Adrenal gland (tissue), 12 donors: ENCODE results near the gene TTLL5. TPM values are rescaled to one million over a fixed set of nuclear protein-coding genes. Genes with fewer than 3 reads are reported as not detected.

Experiments used
- DNase-seq, 7 donors: peaks; one replicate each; pipeline ENCODE4 v3.0.0-alpha.2; 2019 to 2020
- H3K27ac ChIP-seq, 5 donors: fragments of 200-600 bp; sonication (generic) in 4 of 5; 1 replicate in 3 of 5; 2 replicates in 2 of 5; pipeline versions ENCODE4 v1.5.1 to v1.8.0; 2016 to 2020; ENCODE audit warnings: mild to moderate bottlenecking in 1 of 5
- H3K27me3 ChIP-seq: fragments of 200-600 bp; 2 replicates; pipeline ENCODE4 v1.8.0; 2021
- H3K36me3 ChIP-seq, 2 donors: fragments of 200-600 bp; replicated peaks in 1 of 2; 1 replicate in 1 of 2; 2 replicates in 1 of 2; pipeline versions ENCODE4 v1.5.1 to v1.8.0; 2018 to 2022
- H3K4me1 ChIP-seq, 2 donors: fragments of 200-600 bp; replicated peaks in 1 of 2; 1 replicate in 1 of 2; 2 replicates in 1 of 2; pipeline versions ENCODE4 v1.5.1 to v1.8.0; 2018 to 2021
- H3K4me3 ChIP-seq, 4 donors: fragments of 200-600 bp; sonication (generic) in 3 of 4; one replicate each; pipeline ENCODE4 v1.5.1; 2016 to 2018
- H3K9me3 ChIP-seq, 3 donors: fragments of 200-600 bp; sonication (generic) in 1 of 3; replicated peaks in 1 of 3; 1 replicate in 2 of 3; 2 replicates in 1 of 3; pipeline versions ENCODE4 v1.5.1 to v1.8.0; 2016 to 2021
- POLR2A ChIP-seq, 2 donors: fragments of 450-650 bp; IDR thresholded peaks; one replicate each; pipeline ENCODE4 v1.6.1; 2017; ENCODE audit warnings: antibody characterized with exemption in 2 of 2, mild to moderate bottlenecking in 2 of 2, moderate library complexity in 1 of 2
- WGBS, 4 donors: extraction: QIAGEN DNeasy Blood & Tissue Kit in 2 of 4; methylation state at CpG; one replicate each; pipeline versions ENCODE4 v1.1.5 to v1.1.7; 2013 to 2017; 5-methylcytosine and 5-hydroxymethylcytosine counted together
- intact Hi-C, 2 donors: fragments of 100-400 bp; cut with DNase I; formaldehyde crosslinking; loops; one replicate each; pipeline versions ENCODE4 v1.14.1 to v1.15.0; 2022 to 2023
- polyA plus RNA-seq, 3 donors: library from polyadenylated mRNA; stranded (reverse); fragments of 200-250 nt in 2 of 3; fragments of 350-450 nt in 1 of 3; fragmentation: Illumina TruSeq in 1 of 3; extraction: RNeasy Lipid Tissue Mini Kit (QIAGEN cat#74804) in 1 of 3; gene quantifications; one replicate each; pipeline ENCODE4 v1.2.3, GENCODE V29; 2013 to 2014
- total RNA-seq, 9 donors: library from RNA; depleted of rRNA in 4 of 9; stranded (reverse); fragments of >200 nt in 4 of 9; fragments of 120-200 nt in 1 of 9; fragmentation: NEBNext Ultra II Directional in 1 of 9; extraction: Animal tissue kit (Norgen Biotek cat#: 25700) in 1 of 9; gene quantifications; one replicate each; pipeline versions ENCODE4 v1.1.0 to v1.2.4, GENCODE V29; 2013 to 2023
- TF ChIP-seq, protein P1 (sequence below), 6 experiments: fragments of 450-650 bp in 4 of 6; fragments of 200-600 bp in 2 of 6; sonication (generic) in 1 of 6; IDR thresholded peaks; 1 replicate in 5 of 6; 2 replicates in 1 of 6; pipeline versions ENCODE4 v1.5.1 to v1.8.0; 2016 to 2021; ENCODE audit warnings: antibody characterized with exemption in 6 of 6, mild to moderate bottlenecking in 2 of 6, moderate library complexity in 1 of 6
- donor health status: healthy with polysubstance abuse.
- donor health status: Bipolar disorder and iron deficiency.
- donor health status: DM: yes; HTN: yes; CAD: no.
- donor health status: DM: no; HTN: no; CAD: no.
- donor health status: DM: no; HTN: no; CAD: no.
- donor health status: DM: yes; HTN: yes; CAD: no.

TTLL5 gene
- total and polyA plus RNA-seq, 12 donors, result 12.7 to 34.0 (median 24.1) TPM

DNA sequence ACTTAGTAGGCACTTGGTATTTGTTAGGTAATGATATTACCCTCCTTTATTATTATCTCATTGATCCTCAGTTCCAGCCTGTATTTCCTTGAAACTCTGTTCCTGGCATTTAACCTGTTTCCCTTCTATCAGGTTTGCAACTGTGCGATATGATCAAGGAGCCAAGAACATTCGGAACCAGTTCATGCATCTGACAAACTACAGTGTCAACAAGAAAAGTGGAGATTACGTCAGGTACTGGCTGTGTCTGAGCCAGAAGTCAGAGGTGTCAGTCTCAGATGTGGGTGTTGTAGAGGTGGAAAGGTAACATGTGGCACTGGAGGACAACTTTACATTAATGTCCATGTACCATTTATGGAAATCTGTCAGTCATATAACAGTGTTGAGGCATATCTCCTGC is 56.7 kb downstream of the TTLL5 start:
- intact Hi-C loops, result loop anchor here in 1 of 2 donors (10.0 kb wide), 1 partner anchor 67 kb away; no protein-coding TSS in a partner anchor
- DNase-seq, result no peak
- Histone ChIP-seq H3K9me3 (no peaks in the 10 kb centered on the region), H3K27me3 (no peaks in the 10 kb centered on the region), H3K4me1 (peaks cover 0 to 23% of the 10 kb centered on the region in 2 donors), H3K36me3 (no peaks in the 10 kb centered on the region), H3K4me3 (no peak overlapping the region), H3K27ac (no peak overlapping the region)
- TF ChIP-seq, protein P1, sequence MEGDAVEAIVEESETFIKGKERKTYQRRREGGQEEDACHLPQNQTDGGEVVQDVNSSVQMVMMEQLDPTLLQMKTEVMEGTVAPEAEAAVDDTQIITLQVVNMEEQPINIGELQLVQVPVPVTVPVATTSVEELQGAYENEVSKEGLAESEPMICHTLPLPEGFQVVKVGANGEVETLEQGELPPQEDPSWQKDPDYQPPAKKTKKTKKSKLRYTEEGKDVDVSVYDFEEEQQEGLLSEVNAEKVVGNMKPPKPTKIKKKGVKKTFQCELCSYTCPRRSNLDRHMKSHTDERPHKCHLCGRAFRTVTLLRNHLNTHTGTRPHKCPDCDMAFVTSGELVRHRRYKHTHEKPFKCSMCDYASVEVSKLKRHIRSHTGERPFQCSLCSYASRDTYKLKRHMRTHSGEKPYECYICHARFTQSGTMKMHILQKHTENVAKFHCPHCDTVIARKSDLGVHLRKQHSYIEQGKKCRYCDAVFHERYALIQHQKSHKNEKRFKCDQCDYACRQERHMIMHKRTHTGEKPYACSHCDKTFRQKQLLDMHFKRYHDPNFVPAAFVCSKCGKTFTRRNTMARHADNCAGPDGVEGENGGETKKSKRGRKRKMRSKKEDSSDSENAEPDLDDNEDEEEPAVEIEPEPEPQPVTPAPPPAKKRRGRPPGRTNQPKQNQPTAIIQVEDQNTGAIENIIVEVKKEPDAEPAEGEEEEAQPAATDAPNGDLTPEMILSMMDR (IDR thresholded peaks at IDR 0.05), result no peak
- TF ChIP-seq POLR2A (IDR thresholded peaks at IDR 0.05), result no peak
- 88 to 94% (median 91%) methylated on average over 3 of the region's 3 CpGs for WGBS, 4 donors

DNA sequence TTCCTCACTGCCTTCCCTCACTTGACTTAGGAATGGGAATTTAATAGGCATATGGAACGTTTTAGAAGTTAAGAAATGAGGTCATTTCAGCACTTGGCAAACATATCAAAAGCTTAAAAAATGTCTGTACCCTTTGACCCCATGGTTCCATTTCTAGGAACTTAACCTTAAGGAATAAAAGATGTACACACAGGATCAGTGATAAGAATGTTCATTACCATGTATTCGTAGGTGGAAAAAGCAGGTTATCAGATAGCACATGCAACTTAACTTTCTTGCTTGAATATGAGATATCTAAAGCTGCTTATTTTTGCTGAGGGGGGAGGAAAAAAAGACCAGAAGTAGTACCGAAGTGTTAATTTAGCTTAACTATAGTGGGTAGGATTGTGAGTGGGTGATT is 57.2 kb downstream of the TTLL5 start:
- no peak for DNase-seq
- Histone ChIP-seq H3K27ac (no peak overlapping the region), H3K4me3 (no peak overlapping the region), H3K4me1 (peaks cover 0 to 23% of the 10 kb centered on the region in 2 donors), H3K36me3 (no peaks in the 10 kb centered on the region), H3K27me3 (no peaks in the 10 kb centered on the region), H3K9me3 (no peaks in the 10 kb centered on the region)
- intact Hi-C loops, result loop anchor here in 1 of 2 donors (10.0 kb wide), 1 partner anchor 67 kb away; no protein-coding TSS in a partner anchor
- TF ChIP-seq POLR2A (IDR thresholded peaks at IDR 0.05), result no peak
- TF ChIP-seq, protein P1 (IDR thresholded peaks at IDR 0.05), result no peak
- WGBS, 4 donors, result 68 to 73% (median 69%) methylated on average over 3 of the region's 3 CpGs

DNA sequence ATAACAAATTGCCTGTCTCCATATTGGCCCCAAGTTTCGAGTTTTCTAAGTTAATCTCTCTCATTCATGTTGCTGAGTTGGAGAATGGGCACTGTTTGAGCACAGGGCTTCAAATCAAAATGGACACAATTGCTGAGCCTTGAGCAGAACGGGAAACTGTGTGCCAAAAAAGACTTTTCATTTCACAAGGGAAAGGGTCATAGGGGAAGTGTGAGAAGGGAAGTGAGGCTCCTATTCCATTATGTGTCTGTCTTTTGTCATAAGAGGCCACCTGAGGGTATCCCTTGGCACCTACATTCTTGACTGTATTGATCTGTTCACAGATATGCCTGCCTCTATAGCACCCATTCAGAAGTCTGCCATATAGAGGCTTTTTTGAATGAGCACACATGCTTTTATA is 59.1 kb downstream of the TTLL5 start:
- no peak for DNase-seq

DNA sequence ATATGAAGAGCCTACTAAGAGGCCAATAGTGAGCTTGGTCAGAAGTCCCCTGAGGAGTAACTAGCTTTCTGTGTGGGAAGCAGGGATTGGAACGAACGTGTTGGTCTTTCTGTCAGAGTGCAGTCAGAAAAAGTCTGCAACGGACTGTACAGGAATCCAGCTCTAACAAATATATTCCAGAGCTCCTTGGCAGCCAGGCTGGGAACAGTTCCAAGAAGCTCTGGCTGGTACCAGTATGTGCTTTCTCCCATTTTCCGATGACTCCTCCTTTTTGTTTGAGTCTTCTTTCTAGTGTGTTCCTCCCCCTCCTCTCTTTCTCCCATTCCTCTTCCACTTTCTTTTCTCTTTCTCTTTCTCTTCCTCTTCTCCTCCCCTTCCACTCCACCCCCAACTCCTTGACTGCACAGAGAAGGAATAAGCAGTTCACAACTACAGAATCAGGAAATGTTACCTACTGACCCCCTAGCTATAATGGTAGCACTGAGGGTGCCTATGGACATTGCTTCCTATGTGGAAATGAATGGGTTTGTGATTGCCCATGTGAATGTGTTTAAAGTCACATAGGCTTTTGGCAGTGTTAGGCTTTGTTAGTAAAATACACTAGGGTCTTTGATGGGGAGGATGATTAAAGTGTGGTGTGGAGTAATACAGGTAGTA is 59.9 kb downstream of the TTLL5 start:
- H3K4me1 ChIP-seq, result peaks cover 0 to 16% of the 10 kb centered on the region in 2 donors
- DNase-seq, result peak; percentile 66 to 87 (median 82)
- intact Hi-C loops, result no loop called here

More for the DNA sequence above, 59.1 kb downstream of the TTLL5 start:
- peak overlapping the region in 1 of 5 donors; percentile 56 for H3K27ac ChIP-seq
- TF ChIP-seq POLR2A (IDR thresholded peaks at IDR 0.05), result no peak
- TF ChIP-seq, protein P1 (IDR thresholded peaks at IDR 0.05), result no peak
- H3K4me1 ChIP-seq, result peaks cover 0 to 21% of the 10 kb centered on the region in 2 donors
- H3K4me3 ChIP-seq, result no peak overlapping the region
- intact Hi-C loops, result no loop called here
- H3K9me3 ChIP-seq, result no peaks in the 10 kb centered on the region
- H3K36me3 ChIP-seq, result no peaks in the 10 kb centered on the region
- no peaks in the 10 kb centered on the region for H3K27me3 ChIP-seq
- WGBS, 4 donors, result 77 to 87% (median 83%) methylated on average over 2 of the region's 2 CpGs

More for the DNA sequence above, 59.9 kb downstream of the TTLL5 start:
- H3K36me3 ChIP-seq, result no peaks in the 10 kb centered on the region
- peak overlapping the region in 1 of 5 donors; percentile 56 for H3K27ac ChIP-seq
- 10 to 31% (median 22%) methylated on average over 4 of the region's 4 CpGs for WGBS, 4 donors
- H3K4me3 ChIP-seq, result peak overlapping the region in 1 of 4 donors; percentile 0
- H3K9me3 ChIP-seq, result no peaks in the 10 kb centered on the region
- no peaks in the 10 kb centered on the region for H3K27me3 ChIP-seq
- TF ChIP-seq, protein P1 (IDR thresholded peaks at IDR 0.05), result no peak
- TF ChIP-seq POLR2A (IDR thresholded peaks at IDR 0.05), result no peak
